Endodermal cell (in vitro differentiated cells): ENCODE measurements around the gene CYP51A1. TPM values are rescaled to one million over a fixed set of nuclear protein-coding genes. Genes with fewer than 3 reads are reported as not detected.

Source experiments
- DNase-seq: peaks from one replicate; pipeline ENCODE4 v3.0.0-alpha.2; 2017
- H3K27ac ChIP-seq: 2 replicates; pipeline ENCODE4 v1.5.1; 2013; ENCODE audit warnings: mild to moderate bottlenecking, low read depth, low read length, moderate library complexity
- H3K27me3 ChIP-seq: 2 replicates; pipeline ENCODE4 v1.6.1; 2013; ENCODE audit warnings: mild to moderate bottlenecking, low read length, moderate library complexity; ENCODE audit not compliant: insufficient read depth, control insufficient read depth, poor library complexity, severe bottlenecking
- H3K36me3 ChIP-seq: 2 replicates; pipeline ENCODE4 v1.7.0; 2013; ENCODE audit warnings: mild to moderate bottlenecking, low read length, moderate library complexity; ENCODE audit not compliant: control insufficient read depth, insufficient read depth
- H3K4me1 ChIP-seq: one replicate; pipeline ENCODE4 v1.7.0; 2013; ENCODE audit warnings: low read length; ENCODE audit not compliant: control insufficient read depth, insufficient read depth
- H3K4me3 ChIP-seq: 2 replicates; pipeline ENCODE4 v1.5.1; 2013; ENCODE audit warnings: mild to moderate bottlenecking, low read length, moderate library complexity
- H3K9ac ChIP-seq: 2 replicates; pipeline ENCODE4 v1.6.1; 2013; ENCODE audit warnings: mild to moderate bottlenecking, low read length, moderate library complexity; ENCODE audit not compliant: poor library complexity, severe bottlenecking; ENCODE audit errors: extremely low read depth
- H3K9me3 ChIP-seq: 2 replicates; pipeline ENCODE4 v1.6.1; 2013; ENCODE audit warnings: mild to moderate bottlenecking, low read length, moderate library complexity; ENCODE audit not compliant: control insufficient read depth
- H3K27ac Mint-ChIP-seq: 2 replicates; pipeline ENCODE4 v1.8.0; 2020; ENCODE audit warnings: mixed read lengths
- H3K27me3 Mint-ChIP-seq: 2 replicates; pipeline ENCODE4 v1.8.0; 2021; ENCODE audit warnings: mild to moderate bottlenecking, mixed read lengths; ENCODE audit not compliant: insufficient read depth
- H3K36me3 Mint-ChIP-seq: 2 replicates; pipeline ENCODE4 v1.8.0; 2020; ENCODE audit warnings: low read depth, mixed read lengths
- H3K4me1 Mint-ChIP-seq: 2 replicates; pipeline ENCODE4 v1.8.0; 2020; ENCODE audit warnings: mixed read lengths
- H3K4me3 Mint-ChIP-seq: 2 replicates; pipeline ENCODE4 v1.8.0; 2020; ENCODE audit warnings: mild to moderate bottlenecking, moderate library complexity, mixed read lengths
- H3K9me3 Mint-ChIP-seq: 2 replicates; pipeline ENCODE4 v1.8.0; 2020; ENCODE audit warnings: mild to moderate bottlenecking, mixed read lengths
- CTCF ChIP-seq: fragments of 200-600 bp; sonication (generic); conservative IDR thresholded peaks from 2 replicates; pipeline ENCODE4 v1.5.0; 2021; ENCODE audit warnings: antibody characterized with exemption, mild to moderate bottlenecking
- WGBS, 2 experiments: methylation state at CpG; one replicate each; pipeline versions ENCODE4 v1.1.5 to v1.1.7; 2013; ENCODE audit warnings: missing lambda C conversion rate in 2 of 2, mixed read lengths in 1 of 2; ENCODE audit not compliant: insufficient coverage in 1 of 2, insufficient read length in 1 of 2; 5-methylcytosine and 5-hydroxymethylcytosine counted together
- total RNA-seq, 2 donors: library from RNA; stranded (reverse); fragmentation: NEBNext Ultra II Directional in 1 of 2; extraction: Animal tissue kit (Norgen Biotek cat#: 25700) in 1 of 2; gene quantifications; 2 replicates in 1 of 2; 3 replicates in 1 of 2; pipeline ENCODE4 v1.2.1, GENCODE V29; 2021

CYP51A1 gene
- total RNA-seq, 2 donors from 2014 or later: 49.5 to 72.9 TPM

- no peak overlapping the region for H3K4me3 ChIP-seq
- H3K27ac ChIP-seq: no peak overlapping the region
- H3K4me1 ChIP-seq: no peaks in the 10 kb centered on the region
- H3K9ac ChIP-seq: no peak overlapping the region
- Mint-ChIP-seq H3K4me3 (no peak overlapping the region), H3K9me3 (no peaks in the 10 kb centered on the region), H3K27ac (no peak overlapping the region), H3K4me1 (no peaks in the 10 kb centered on the region), H3K27me3 (no peaks in the 10 kb centered on the region), H3K36me3 (peaks cover 54% of the 10 kb centered on the region)
- DNase-seq: no peak
- 98 to 100% methylated on average over 2 to 4 of the region's 4 CpGs for WGBS, 2 experiments
- H3K9me3 ChIP-seq: no peaks in the 10 kb centered on the region
- H3K27me3 ChIP-seq: no peaks in the 10 kb centered on the region
- TF ChIP-seq CTCF: no peak
- peaks cover 61% of the 10 kb centered on the region for H3K36me3 ChIP-seq
These were observed 58.7 kb downstream of the CYP51A1 start for GRCh38 chr7:92075455-92076158.

GRCh38 chr7:92072708-92073107 lies 61.6 kb downstream of the CYP51A1 start:
- no peaks in the 10 kb centered on the region for H3K4me1 Mint-ChIP-seq
- H3K27me3 Mint-ChIP-seq: no peaks in the 10 kb centered on the region
- no peak overlapping the region for H3K27ac ChIP-seq
- TF ChIP-seq CTCF: no peak
- H3K36me3 Mint-ChIP-seq: peaks cover 50% of the 10 kb centered on the region
- 91 to 100% methylated on average over 2 to 3 of the region's 3 CpGs for WGBS, 2 experiments
- H3K4me1 ChIP-seq: no peaks in the 10 kb centered on the region
- H3K27ac Mint-ChIP-seq: no peak overlapping the region
- H3K4me3 ChIP-seq: no peak overlapping the region
- H3K27me3 ChIP-seq: no peaks in the 10 kb centered on the region
- H3K9me3 ChIP-seq: no peaks in the 10 kb centered on the region
- no peak overlapping the region for H3K4me3 Mint-ChIP-seq
- DNase-seq: no peak
- H3K36me3 ChIP-seq: peaks cover 61% of the 10 kb centered on the region
- no peak overlapping the region for H3K9ac ChIP-seq
- no peaks in the 10 kb centered on the region for H3K9me3 Mint-ChIP-seq

GRCh38 chr7:92072121-92072520 lies 62.2 kb downstream of the CYP51A1 start:
- peaks cover 60% of the 10 kb centered on the region for H3K36me3 ChIP-seq
- TF ChIP-seq CTCF: no peak
- Mint-ChIP-seq H3K4me3 (no peak overlapping the region), H3K27me3 (no peaks in the 10 kb centered on the region), H3K27ac (no peak overlapping the region), H3K9me3 (no peaks in the 10 kb centered on the region), H3K4me1 (no peaks in the 10 kb centered on the region), H3K36me3 (peaks cover 52% of the 10 kb centered on the region)
- no peak overlapping the region for H3K27ac ChIP-seq
- no peaks in the 10 kb centered on the region for H3K9me3 ChIP-seq
- no peak for DNase-seq
- H3K4me3 ChIP-seq: no peak overlapping the region
- no peaks in the 10 kb centered on the region for H3K27me3 ChIP-seq
- no CpG with 5 or more reads among the region's 1 CpG for WGBS, 2 experiments
- no peak overlapping the region for H3K9ac ChIP-seq
- H3K4me1 ChIP-seq: no peaks in the 10 kb centered on the region
